ENCODE measurements around the gene VSIR. TPM values are rescaled to one million over a fixed set of nuclear protein-coding genes. Genes with fewer than 3 reads are reported as not detected.
A peak's percentile ranks its signal among the peaks of the same experiment; 100 is the strongest.

The VSIR gene
- total RNA-seq, 2 donors from 2014 or later: 70.1 to 70.5 TPM

DNA sequence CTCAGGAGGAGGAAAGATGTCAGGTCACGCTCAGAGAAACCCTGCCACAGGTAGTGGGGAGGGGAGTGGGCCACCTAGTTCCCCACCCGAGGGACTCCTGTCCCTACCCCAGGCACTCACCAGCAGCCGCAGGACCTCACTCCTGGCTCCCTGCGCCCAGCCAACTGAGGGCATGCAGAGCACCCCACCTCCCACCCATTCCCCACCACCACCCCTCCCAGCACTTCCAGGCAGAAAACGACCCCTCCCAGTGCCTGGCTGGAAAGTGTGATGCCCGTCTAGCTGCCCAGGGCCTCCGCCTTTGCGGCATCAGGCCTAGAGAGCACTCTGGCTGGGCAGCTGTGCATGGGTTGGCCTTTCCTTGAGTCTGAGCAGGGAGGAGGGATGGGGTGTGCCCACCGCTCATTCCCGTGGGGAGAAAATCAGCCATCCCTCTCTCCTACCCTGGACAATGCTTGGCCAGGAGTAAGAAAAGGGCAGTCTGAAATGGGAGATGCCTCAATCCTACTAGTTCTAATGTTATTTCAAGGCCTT lies 55.1 kb downstream of the VSIR start:
- Mint-ChIP-seq H3K27me3 (ENCODE audit: low read depth) (no peaks in the 10 kb centered on the region), H3K9me3 (no peaks in the 10 kb centered on the region), H3K27ac (no peak overlapping the region), H3K4me1 (ENCODE audit: low read depth) (peaks cover 47% of the 10 kb centered on the region), H3K4me3 (no peak overlapping the region), H3K36me3 (ENCODE audit: insufficient read depth in 2 of 2) (no peaks in the 10 kb centered on the region)
- ATAC-seq (replicated peaks in 1 of 2): no peak
- DNase-seq: no peak

DNA sequence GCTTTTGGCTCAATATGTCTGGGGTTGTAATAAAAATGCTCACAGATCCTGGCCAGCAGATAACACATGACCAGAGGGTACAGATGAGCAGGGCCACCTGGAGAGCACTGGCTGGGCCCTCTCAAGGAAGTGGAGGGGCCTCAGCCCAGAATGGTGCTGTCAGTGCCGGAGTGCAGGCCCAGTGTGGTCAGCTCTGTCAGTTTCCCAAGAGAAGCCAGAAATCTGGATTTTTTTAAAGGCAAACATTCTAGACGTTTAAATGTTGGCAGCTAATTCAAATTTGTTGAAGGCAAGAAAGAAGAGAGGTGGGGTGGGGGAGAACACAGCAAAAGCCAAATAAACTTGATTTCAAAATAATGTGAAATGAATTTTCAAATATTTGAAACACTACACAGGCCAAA lies 55.8 kb downstream of the VSIR start:
- no peak overlapping the region for H3K27ac Mint-ChIP-seq
- no peak overlapping the region for H3K4me3 Mint-ChIP-seq
- H3K9me3 Mint-ChIP-seq: no peaks in the 10 kb centered on the region
- no peak for DNase-seq
- ATAC-seq (replicated peaks in 1 of 2): no peak
- peaks cover 50% of the 10 kb centered on the region for H3K4me1 Mint-ChIP-seq (ENCODE audit: low read depth)
- no peaks in the 10 kb centered on the region for H3K36me3 Mint-ChIP-seq (ENCODE audit: insufficient read depth in 2 of 2)
- H3K27me3 Mint-ChIP-seq (ENCODE audit: low read depth): no peaks in the 10 kb centered on the region

DNA sequence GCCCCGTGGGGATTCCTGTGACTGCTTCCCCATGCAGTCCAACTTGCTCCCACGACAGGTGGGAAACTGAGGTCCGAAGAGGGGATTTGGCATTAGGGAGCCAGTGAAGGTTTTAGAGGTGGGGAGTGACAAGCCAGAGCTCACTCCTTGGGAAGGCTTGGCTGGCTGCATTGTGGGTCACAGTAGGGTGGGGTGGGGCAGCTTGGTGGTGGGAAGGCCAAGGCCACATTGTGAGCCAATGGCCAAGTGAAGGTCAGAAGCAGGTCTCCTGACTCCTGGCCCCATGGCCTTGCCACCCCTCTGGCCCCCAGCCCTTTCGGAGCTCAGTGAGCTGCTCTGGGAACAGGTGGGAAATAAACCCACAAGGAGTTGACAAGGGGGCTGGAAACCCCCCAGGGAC lies 56.3 kb downstream of the VSIR start:
- no peak for ATAC-seq (replicated peaks in 1 of 2)
- H3K9me3 Mint-ChIP-seq: no peaks in the 10 kb centered on the region
- no peaks in the 10 kb centered on the region for H3K36me3 Mint-ChIP-seq (ENCODE audit: insufficient read depth in 2 of 2)
- H3K27ac Mint-ChIP-seq: no peak overlapping the region
- H3K27me3 Mint-ChIP-seq (ENCODE audit: low read depth): no peaks in the 10 kb centered on the region
- no peak for DNase-seq
- H3K4me1 Mint-ChIP-seq (ENCODE audit: low read depth): peaks cover 50% of the 10 kb centered on the region
- H3K4me3 Mint-ChIP-seq: no peak overlapping the region

DNA sequence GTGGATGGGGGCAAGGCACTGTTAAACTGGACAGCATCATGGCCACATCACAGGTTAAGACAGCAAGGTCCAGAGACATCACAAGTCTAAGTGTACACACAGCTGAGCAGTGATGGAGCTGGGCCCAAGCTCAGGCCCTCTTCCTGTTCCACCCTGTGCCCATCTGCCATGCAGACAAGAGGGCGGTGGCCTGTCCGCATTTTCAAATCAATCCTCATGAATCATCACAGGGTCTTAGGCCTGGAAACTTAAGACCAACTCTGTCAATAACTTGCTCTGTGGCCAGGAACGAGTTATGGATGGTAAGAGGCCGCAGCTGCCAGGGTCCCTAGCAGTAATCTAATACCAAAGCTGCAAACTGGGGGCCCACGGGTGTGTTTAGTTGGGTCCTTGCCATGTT lies 56.9 kb downstream of the VSIR start:
- no peak overlapping the region for H3K27ac Mint-ChIP-seq
- peaks cover 47% of the 10 kb centered on the region for H3K4me1 Mint-ChIP-seq (ENCODE audit: low read depth)
- DNase-seq (no peak), ATAC-seq (replicated peaks in 1 of 2) (no peak)
- H3K4me3 Mint-ChIP-seq: no peak overlapping the region
- H3K36me3 Mint-ChIP-seq (ENCODE audit: insufficient read depth in 2 of 2): no peaks in the 10 kb centered on the region
- no peaks in the 10 kb centered on the region for H3K9me3 Mint-ChIP-seq
- no peaks in the 10 kb centered on the region for H3K27me3 Mint-ChIP-seq (ENCODE audit: low read depth)

DNA sequence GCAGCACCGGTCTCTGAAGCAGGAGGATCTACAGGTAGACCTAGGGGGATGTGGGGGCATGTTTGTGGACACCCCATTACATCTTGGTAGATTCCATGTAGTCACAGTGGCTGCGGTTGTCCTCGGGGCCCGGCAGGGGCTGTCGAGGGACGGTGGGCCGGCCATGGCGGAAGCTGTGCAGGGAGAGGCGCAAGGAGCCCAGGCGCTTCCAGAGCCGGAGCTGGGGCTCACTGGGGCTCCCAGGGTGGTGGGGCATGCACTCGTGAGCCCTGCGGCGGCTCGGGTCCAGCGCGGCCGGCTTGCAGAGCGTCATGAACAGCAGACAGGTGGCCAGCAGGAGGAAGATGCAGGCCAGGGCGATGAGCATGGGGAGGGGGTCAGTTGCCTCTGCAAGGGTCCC lies 57.5 kb downstream of the VSIR start:
- no peaks in the 10 kb centered on the region for H3K9me3 Mint-ChIP-seq
- no peaks in the 10 kb centered on the region for H3K36me3 Mint-ChIP-seq (ENCODE audit: insufficient read depth in 2 of 2)
- peak overlapping the region; percentile 24 for H3K27ac Mint-ChIP-seq

DNA sequence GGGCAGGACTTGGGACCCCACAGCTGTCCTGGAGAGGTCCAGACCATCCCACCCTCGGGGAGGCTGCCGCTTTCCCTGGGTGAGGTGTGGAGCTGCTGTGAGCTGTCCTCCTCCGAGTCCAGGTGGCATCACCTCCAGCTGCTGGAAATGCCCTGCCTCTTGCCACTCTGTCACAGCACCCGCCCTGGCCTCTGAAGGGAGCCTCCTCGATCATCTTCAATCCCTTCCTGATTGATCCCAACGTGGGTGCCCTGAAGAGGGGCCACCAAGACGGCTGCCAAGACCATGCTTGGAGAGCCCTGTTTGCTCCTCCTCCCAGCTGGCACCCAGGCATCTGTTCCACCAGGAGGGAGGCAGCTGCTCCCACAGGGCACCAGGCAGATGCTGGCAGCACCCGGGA lies 58.3 kb downstream of the VSIR start:
- Mint-ChIP-seq H3K4me3 (peak overlapping the region; percentile 47 to 52), H3K27me3 (ENCODE audit: low read depth) (no peaks in the 10 kb centered on the region), H3K36me3 (ENCODE audit: insufficient read depth in 2 of 2) (no peaks in the 10 kb centered on the region), H3K9me3 (no peaks in the 10 kb centered on the region), H3K4me1 (ENCODE audit: low read depth) (peaks cover 46% of the 10 kb centered on the region), H3K27ac (peak overlapping the region; percentile 24)
- ATAC-seq (replicated peaks in 1 of 2) (no peak), DNase-seq (no peak)

More for the DNA sequence above, 57.5 kb downstream of the VSIR start:
- ATAC-seq (replicated peaks in 1 of 2) (no peak), DNase-seq (no peak)
- Mint-ChIP-seq H3K27me3 (ENCODE audit: low read depth) (no peaks in the 10 kb centered on the region), H3K4me1 (ENCODE audit: low read depth) (peaks cover 46% of the 10 kb centered on the region), H3K4me3 (no peak overlapping the region)

DNA sequence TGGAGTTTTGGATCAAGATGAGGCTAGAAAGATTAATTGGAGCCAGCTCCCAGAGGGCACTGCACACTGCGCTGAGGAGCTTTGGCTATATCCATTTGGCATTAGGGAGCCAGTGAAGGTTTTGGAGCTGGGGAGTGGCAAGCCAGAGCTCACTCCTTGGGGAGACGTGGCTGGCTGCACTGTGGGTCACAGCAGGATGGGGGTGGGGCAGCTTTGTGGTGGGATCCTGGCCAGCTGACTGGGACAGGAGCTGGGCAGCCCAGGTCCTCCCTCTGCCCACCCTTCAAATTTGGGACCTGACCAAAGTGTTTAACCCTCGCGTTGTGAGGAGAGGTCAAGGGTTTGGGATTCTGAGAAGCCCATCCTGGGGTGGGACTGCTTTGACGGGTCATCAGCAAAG lies 58.7 kb downstream of the VSIR start:
- H3K27ac Mint-ChIP-seq: peak overlapping the region; percentile 99
- DNase-seq (no peak), ATAC-seq (replicated peaks in 1 of 2) (no peak)
- H3K4me3 Mint-ChIP-seq: peak overlapping the region; percentile 85 to 87
- H3K4me1 Mint-ChIP-seq (ENCODE audit: low read depth): peaks cover 49% of the 10 kb centered on the region
- no peaks in the 10 kb centered on the region for H3K9me3 Mint-ChIP-seq
- H3K27me3 Mint-ChIP-seq (ENCODE audit: low read depth): no peaks in the 10 kb centered on the region
- no peaks in the 10 kb centered on the region for H3K36me3 Mint-ChIP-seq (ENCODE audit: insufficient read depth in 2 of 2)

DNA sequence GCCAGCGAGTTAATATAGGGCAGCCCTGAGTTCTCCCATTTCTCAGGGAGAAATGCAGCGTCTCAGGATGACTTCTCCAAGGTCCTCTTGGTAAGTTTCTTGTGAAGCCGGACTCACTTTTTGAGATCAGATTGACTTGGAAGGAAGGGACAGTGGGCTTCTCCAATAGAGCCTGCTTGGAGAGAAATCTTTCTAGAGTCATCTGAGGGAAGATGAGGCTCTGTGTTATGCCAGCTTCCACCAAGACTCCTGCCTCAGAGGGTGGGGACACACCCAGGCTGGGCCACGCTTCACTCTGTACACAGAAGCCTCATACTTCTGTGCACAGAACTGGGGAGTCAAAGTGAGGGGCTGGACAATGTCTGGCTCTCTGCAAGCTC lies 59.3 kb downstream of the VSIR start:
- Mint-ChIP-seq H3K9me3 (no peaks in the 10 kb centered on the region), H3K36me3 (ENCODE audit: insufficient read depth in 2 of 2) (no peaks in the 10 kb centered on the region), H3K4me1 (ENCODE audit: low read depth) (peaks cover 55% of the 10 kb centered on the region), H3K27me3 (ENCODE audit: low read depth) (no peaks in the 10 kb centered on the region), H3K4me3 (peak overlapping the region; percentile 85 to 87), H3K27ac (peak overlapping the region; percentile 99)
- no peak for ATAC-seq (replicated peaks in 1 of 2)
- no peak for DNase-seq

DNA sequence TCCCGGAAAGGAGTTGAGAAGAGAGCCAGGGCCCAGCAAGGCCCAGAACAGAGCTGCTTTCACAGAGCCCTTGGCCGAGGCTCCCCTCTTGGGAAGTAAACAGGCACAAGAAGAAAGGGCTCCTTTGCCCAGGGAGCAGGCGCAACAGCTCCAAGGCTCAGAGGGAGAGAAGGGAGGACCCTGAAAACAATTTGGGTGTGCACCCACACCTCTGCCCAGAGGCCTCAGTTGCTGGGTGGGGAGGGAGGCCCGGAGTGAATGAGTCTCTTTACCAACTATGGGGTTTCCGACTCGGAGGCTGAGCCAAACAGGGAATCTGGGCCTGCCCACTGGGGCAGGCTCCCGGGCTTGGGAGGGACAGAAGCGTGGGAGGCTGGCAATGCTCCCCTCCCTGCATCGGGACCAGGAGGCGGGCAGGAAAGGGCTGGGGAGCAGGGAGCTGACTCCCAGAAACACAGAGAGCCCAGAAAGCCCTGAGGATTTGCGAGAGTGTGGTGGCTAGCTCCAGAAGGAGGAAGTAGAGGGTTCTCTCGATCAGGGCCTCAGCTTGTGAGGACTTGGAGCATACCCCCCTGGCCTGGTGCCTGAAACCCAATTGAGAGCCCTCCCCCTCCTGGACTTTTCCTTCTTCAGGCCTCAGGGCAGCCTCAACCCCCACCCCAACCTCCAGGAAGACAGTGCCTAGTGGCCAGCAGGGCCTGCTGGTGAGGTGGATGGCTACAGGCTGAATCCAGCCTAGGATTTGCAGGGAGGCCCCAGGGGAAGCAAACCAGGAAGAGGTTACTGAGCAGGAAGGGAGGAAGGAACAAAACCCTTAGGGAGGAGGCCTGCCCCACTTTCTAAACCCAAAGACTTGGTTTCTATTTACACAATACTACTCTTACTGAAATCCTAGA lies 59.9 kb downstream of the VSIR start:
- no peaks in the 10 kb centered on the region for H3K9me3 Mint-ChIP-seq
- no peaks in the 10 kb centered on the region for H3K27me3 Mint-ChIP-seq (ENCODE audit: low read depth)
- DNase-seq (peak; percentile 40 to 49), ATAC-seq (replicated peaks in 1 of 2) (peak; percentile 66)
- peak overlapping the region; percentile 99 for H3K27ac Mint-ChIP-seq
- no peaks in the 10 kb centered on the region for H3K36me3 Mint-ChIP-seq (ENCODE audit: insufficient read depth in 2 of 2)
- H3K4me3 Mint-ChIP-seq: peak overlapping the region; percentile 85 to 87
- H3K4me1 Mint-ChIP-seq (ENCODE audit: low read depth): peaks cover 57% of the 10 kb centered on the region

DNA sequence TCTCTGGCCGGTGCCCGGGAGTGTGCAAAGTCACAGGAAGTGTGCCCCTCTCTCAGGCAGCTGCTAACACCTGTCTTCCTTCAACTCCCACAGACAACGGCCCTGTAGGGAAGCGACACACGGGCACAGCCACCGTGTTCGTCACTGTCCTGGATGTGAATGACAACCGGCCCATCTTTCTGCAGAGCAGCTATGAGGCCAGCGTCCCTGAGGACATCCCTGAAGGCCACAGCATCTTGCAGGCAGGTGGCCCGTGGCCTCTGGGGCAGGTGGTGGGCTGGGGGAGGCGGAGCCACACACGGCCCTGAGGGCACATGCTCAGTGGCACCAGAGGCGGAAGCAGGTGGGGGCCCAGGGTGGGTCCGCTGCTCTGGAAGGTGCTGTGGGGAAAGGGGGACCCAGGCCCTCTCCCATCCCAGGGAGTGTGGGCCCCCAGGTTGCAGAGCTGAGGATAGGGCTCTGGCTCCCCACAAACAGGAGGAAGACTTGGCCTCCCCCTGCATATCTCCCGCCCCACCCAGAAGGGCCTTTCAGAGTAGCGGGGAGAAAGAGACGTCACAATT lies 60.7 kb downstream of the VSIR start:
- peak; percentile 58 to 69 for ATAC-seq (replicated peaks in 1 of 2)
- no peak for DNase-seq
- Mint-ChIP-seq H3K4me3 (peak overlapping the region; percentile 85 to 87), H3K27ac (peak overlapping the region; percentile 99), H3K36me3 (ENCODE audit: insufficient read depth in 2 of 2) (no peaks in the 10 kb centered on the region), H3K4me1 (ENCODE audit: low read depth) (peaks cover 62% of the 10 kb centered on the region), H3K27me3 (ENCODE audit: low read depth) (no peaks in the 10 kb centered on the region), H3K9me3 (no peaks in the 10 kb centered on the region)

DNA sequence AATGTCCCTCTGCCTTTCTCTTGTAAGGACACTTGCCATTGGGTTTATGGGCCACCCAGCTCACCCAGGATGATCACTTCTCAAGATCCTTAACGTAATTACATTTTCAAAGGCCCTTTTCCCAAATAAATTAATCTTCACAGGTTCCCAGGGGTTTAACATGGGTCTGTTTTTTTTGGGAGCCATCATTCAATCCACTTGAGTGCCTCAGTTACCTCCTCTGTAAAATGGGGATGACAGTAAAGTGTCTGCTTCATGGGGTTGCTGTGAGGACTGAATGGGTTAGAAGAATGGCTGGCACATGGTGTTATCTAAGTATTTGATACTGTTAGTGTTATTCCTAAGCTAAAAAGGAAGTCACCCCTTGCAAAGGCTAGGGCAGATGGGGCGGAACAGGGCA lies 61.1 kb downstream of the VSIR start:
- peak overlapping the region in 1 of 2 donors; percentile 87 for H3K4me3 Mint-ChIP-seq
- no peak for ATAC-seq (replicated peaks in 1 of 2)
- H3K27ac Mint-ChIP-seq: peak overlapping the region; percentile 87
- peaks cover 61% of the 10 kb centered on the region for H3K4me1 Mint-ChIP-seq (ENCODE audit: low read depth)
- DNase-seq: no peak
- H3K36me3 Mint-ChIP-seq (ENCODE audit: insufficient read depth in 2 of 2): no peaks in the 10 kb centered on the region
- no peaks in the 10 kb centered on the region for H3K9me3 Mint-ChIP-seq
- H3K27me3 Mint-ChIP-seq (ENCODE audit: low read depth): no peaks in the 10 kb centered on the region

DNA sequence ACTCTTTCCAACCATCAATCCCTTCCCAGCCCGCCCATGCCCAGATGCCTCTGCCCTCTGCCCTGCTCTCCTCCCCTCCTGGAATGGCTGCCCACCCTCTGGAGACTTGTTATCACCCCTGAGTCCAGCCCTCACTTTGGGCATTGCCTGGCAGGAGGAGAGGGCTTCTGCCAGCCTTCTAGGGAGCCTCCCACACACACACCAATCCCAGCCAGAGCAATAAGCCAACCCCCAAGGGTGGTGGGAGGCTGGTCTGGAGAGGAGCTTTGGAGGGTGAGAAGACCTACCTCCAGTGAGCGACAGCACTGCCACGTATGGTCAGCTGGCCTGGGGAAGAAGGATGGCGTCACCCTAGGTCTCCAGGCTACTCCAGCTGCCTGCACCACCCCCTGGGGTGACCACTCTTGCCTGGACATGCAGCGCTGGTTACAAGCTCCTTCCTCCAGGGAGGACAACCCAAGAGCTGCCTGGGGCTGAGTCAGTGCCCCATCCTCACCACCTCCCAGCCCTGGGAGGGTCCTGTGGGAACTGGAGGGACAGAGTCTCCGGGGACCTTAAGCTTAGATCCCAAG lies 62.2 kb downstream of the VSIR start:
- Mint-ChIP-seq H3K9me3 (no peaks in the 10 kb centered on the region), H3K27ac (no peak overlapping the region), H3K36me3 (ENCODE audit: insufficient read depth in 2 of 2) (no peaks in the 10 kb centered on the region), H3K4me3 (no peak overlapping the region), H3K4me1 (ENCODE audit: low read depth) (peaks cover 60% of the 10 kb centered on the region), H3K27me3 (ENCODE audit: low read depth) (no peaks in the 10 kb centered on the region)
- DNase-seq: no peak
- ATAC-seq (replicated peaks in 1 of 2): no peak

DNA sequence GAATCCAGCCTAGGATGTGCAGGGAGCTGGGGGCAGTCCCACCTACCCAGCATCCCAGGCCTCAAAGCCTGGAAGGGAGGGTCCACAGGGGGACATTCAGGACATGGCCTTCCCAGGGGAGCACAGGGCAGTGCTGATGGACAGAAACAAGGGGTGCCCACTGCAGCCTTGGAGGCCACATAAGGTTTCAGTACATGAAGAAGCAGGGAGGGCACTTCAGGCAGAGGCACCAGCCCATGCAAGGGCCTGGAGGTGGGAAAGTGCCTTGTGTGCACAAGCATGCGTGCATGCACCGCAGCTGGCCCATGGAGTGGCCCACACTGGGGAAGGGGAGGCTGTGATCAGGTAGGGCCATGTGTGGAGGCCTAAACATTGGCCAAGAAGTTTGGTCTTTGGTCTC lies 62.8 kb downstream of the VSIR start:
- H3K4me1 Mint-ChIP-seq (ENCODE audit: low read depth): peaks cover 59% of the 10 kb centered on the region
- no peak overlapping the region for H3K27ac Mint-ChIP-seq
- no peak for ATAC-seq (replicated peaks in 1 of 2)

More for the DNA sequence above, 62.8 kb downstream of the VSIR start:
- Mint-ChIP-seq H3K27me3 (ENCODE audit: low read depth) (no peaks in the 10 kb centered on the region), H3K36me3 (ENCODE audit: insufficient read depth in 2 of 2) (no peaks in the 10 kb centered on the region), H3K9me3 (no peaks in the 10 kb centered on the region), H3K4me3 (no peak overlapping the region)
- no peak for DNase-seq
